IPS-NIHi7 (cell line): Measurements from ENCODE around the gene NEURL1B.
A peak's percentile ranks its signal among the peaks of the same experiment; 100 is the strongest.

ENCODE experiments used
- DNase-seq: peaks from one replicate; pipeline ENCODE4 v3.0.0; 2012; ENCODE audit warnings: mixed read lengths; ENCODE audit errors: extremely low spot score

Gene NEURL1B

DNA sequence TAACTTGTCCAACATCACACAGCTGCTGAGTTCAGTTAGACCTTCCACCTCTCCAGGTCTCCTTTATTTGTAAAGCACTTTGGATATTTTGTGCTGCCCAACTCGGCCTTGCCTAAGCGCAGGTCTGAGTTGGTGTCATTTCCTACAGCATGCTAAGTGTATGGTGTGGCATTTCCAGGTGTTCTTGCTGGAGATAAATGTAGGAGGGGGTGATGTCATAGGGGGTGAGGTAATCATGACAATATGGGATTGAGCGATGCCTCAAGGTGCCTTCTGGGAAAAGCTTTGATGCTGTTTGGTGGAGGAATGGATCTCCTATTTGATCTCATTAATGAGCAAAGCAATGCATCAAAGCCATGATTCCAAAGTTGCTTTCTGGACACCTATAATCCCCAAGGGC lies 32.3 kb upstream of the NEURL1B start:
- DNase-seq, result no peak

DNA sequence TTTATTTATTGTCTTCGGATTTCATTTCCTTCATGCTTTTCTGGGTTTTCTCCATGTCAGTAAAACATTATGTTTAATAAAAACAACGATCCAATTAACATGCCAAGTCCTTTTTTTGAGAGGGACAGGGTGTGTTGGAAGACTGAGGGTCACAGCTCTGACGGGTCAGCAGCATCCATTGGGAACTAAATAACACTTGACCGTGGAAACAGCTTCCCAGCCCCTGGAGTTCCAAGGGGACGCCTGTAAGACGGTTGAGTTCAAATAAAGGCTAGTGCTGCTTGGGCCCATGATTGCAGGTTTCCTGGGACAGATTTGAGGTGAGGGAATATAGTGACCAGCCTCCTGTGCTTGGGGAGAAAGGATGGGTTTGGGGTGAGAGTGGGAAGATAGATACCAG lies 30.4 kb upstream of the NEURL1B start:
- DNase-seq, result no peak

DNA sequence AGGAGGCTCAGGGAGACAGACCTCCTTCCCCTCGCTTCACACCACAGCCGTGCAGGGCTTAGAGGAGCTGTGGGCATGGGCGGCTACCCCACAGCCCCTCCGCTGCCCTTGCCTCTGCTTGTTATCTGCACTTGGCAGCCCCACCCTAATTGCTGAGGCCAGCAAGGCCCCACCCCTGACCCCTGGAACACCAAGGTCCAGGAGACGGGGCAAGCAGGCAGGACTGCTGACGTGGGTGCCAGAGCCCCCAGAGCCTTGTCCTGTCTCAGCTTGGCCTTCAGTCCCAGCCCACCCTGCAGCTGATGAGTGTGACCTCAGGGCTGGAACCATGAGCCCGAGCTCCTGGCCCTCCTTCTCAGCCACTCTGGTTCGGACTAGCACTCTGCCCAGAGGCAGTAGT lies 29.1 kb upstream of the NEURL1B start:
- no peak for DNase-seq

DNA sequence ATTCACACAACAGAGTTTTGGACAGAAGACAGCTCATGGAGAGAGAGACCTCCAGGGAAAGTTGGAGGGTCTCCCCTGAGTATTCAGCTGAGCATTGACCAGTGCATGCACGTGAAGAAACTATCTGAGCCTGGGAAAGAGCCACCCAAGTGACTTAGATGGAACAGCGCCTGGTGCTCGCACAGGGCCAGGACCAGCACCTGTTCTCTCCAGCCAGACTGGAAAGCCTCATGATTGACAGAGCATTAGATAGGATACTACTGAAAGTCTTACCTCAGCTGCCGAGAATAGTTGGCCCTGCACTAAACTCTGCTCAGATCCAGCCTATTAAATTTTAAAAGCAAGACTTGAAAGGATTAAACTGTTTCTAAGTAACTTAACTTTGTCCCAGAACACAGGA lies 28.3 kb upstream of the NEURL1B start:
- no peak for DNase-seq

DNA sequence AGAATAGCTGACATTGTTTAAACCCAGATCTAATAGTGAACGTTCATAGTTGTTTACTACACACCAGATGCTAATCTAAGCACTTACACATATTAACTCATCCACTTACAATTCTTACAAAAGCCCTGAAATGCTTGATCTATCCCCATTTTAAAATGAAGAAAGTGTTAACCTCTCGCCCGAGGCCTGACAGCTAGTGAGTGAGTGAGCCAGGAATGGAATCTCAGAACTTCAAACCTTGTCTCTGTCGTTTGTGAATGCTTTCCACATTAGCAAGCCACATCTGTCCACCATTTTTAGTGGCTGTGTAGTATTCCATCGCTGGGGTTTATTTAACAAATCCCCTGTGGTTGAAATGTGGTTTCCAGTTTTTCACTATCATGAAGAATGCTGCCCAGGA lies 24.9 kb upstream of the NEURL1B start:
- DNase-seq, result no peak

DNA sequence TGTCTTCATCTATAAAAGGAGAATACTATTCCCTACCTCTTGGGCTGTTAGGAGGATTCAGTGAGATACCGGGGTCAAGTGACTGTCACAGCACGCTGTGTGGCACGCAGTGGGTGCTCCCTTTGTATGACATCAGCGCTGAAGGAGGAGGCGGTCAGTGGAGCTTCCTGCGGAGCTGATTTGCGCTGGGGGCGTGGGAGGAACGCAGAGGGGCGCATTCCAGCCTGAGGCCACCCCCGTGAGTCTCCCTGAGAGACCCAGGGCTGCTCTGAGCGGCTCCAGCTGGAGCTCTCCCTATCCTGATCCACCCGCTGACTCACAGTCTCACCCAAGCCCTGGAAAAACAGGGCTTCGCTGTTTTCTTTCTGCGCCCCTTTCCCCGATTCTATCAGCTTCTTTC lies 24.3 kb upstream of the NEURL1B start:
- peak; percentile 56 for DNase-seq

DNA sequence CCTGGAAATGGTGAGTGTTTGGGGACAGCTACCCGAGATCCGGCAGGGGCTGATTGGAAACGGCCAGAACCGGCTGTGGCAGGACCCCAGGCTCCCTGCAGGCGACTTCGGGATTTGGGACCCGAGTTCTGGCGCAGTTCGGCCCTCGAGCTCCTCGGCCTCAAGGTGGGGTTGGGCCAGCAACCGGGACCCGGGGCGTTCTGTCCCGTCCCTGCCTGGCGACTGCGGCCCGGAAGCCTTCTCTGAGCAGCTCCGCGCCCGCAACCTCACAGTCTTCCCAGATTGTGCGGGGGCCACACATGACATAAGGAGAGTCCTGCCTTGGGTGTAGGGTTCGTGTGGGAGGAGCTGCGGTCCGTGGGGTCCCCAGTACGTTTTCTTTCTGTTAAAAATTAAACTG lies 23.2 kb upstream of the NEURL1B start:
- no peak for DNase-seq

DNA sequence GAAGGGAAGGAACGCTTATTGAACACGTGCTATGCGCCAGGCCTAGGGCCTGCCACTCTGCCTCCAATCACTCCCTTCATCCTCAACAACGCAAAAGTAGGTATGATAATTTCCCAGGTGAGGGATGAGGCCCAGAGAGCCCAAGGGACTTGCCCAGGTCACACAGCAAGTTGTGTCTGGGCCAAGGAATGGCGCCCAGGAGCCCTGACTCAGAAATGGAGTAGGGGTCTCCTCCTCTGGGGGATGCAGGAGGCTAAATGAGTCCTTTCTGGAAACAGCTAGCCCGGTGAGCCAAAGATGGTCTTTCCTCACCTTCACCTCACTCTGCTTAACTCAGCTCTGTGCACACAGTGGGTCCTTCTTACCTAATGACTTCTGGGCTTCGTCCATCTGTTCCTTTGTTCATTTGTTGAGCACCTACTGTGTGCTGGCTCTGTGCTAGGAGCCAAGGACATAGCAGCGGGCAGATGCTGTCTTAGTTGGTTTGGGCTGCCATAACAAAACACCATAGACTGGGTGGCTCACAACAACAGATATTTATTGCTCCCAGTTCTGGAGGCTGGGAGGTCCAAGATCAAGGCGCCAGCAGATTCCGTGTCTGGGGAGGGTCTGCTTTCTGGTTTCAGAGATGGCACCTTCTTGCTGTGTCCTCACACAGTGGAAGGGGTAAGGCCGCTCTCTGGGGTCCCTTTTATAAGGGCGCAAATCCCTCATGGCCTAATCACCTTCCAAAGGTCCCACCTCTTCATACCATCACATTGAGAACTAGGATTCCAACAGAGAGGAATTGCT lies 22.3 kb upstream of the NEURL1B start:
- no peak for DNase-seq

DNA sequence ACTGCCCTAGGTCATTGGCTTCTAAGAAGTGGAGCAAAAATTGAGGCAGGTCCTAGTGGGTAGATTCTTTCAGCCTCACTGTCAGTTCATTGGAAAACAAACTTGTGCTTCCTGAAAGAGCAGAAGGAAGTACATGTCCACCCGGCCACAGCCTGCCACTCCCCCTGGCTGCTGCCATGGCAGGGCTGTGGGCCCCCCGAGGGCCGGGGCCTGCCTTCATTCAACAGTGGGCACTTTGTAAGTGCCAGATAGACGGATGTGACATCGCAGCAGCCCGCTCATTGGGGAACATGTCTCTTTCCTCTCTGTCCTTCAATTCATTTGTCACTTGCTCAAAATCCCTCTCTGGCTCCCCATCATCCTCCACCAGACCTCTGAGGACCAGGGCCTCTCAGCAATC lies 20.6 kb upstream of the NEURL1B start:
- no peak for DNase-seq

DNA sequence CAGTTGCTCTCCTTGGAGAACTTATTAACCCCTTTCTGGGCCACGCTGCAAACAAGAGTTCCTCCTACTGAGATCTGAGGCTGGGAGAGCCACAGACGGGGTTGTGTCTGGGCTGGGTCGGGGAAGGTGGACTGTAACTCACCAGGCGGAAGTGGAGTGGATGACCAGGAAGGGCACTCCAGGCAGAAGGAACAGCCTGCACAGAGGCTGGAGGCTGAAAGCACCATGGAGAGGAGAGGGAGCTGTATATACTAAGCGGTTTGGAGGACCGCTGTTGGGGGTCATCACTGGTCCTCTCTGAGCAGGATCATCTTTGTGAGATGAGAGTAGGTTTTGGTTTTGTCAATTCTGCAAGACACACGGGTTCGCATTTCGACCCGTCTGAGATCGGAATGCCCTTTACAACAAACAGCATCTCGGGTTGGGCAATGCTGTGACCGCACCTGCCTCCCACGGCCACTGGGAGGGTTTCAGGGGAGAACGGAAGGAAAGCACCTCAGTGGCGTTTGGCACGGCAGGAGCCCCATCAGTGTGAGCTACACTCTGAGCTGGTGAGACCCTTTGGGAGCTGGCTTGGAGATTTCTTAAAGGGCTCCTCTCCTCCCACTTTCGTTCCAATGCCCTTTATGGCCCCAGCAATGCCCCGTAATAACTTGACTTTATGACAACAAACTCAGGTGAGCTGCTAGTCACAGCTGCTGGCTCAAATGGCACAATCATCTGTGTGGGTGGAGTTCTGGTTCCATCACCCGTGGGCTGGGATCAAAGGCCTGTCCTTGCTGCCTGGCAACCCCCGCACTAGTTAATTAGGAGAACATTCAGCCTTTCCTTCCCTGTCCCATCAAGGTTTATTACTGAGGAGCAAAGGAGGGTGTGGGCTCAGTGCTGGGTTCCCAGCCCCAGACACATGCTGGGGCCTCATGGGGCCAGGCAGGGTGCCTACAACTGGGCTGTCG lies 18.7 kb upstream of the NEURL1B start:
- DNase-seq, result no peak

DNA sequence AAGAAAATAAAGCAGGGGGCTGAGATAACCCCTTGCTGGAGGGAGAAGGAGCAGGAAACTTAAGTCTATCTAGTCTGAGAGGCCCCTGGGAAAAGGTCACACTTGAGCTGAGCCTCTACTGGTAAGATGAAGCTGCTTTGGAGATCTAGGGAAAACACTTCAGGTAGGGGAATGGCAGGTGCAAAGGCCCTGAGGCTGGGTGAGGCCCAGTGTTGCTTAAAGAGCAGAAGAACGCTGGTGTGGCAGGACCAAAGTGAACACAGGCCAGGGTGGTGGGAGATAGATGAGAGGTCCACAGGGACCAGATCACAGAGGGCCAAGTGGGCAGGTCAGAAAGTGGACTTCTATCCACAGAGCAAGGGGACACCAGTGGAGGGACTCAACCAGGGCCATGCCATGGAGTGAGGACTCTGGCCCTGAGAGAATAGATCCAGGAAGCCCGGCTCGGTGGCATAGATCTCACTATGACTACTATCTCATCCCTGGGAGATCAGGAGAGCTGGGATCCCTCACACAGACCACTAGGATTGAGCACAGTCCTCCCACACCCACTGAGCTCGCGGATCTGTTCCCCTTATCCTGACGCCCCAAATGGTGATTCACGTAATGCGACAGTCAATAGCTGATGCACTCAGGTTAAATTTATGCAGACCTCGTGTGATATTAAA lies 17.6 kb upstream of the NEURL1B start:
- DNase-seq, result no peak

DNA sequence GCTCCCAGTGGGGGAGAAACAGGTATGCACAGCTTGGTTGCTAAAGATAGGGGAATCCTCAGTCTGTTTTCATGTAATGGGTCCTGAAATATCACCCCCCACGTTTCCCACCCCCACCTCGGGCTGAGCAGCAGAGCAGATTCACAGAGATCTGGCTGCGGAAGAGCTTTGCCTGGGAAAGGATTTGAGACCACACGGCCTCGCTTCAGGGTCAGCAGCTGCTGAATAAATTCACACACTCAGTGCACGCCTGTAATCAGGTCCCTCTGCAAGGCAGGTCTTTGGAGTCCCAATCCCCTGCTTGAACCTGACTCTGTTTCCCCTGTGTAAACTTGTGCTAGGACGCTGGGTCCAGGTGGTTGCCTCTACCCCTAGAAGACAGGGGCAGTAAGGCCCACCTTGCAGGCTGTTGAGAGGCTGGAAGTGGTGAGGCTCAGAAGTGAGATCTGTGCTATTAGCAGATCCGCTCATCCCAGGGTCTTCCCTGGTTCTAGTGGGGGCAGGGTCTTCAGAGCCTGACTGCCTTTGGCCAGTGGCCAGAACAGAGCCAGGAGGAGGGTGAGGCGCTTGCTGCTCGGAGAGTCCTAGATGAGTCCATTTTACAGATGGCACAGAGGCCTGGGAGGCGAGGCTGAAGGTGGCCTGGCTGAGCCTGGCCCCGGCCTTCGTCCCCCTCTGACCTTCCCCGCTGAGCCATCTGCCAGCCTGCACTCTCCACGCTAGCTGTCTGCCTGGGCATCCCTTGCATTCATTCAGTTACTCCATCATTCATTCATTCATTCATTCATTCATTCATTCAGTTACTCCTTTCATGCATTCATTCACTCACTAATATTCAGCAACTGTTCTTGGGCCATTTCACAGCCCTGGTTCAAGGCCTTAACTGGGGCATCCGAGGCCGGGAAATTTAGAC lies 16.7 kb upstream of the NEURL1B start:
- no peak for DNase-seq

DNA sequence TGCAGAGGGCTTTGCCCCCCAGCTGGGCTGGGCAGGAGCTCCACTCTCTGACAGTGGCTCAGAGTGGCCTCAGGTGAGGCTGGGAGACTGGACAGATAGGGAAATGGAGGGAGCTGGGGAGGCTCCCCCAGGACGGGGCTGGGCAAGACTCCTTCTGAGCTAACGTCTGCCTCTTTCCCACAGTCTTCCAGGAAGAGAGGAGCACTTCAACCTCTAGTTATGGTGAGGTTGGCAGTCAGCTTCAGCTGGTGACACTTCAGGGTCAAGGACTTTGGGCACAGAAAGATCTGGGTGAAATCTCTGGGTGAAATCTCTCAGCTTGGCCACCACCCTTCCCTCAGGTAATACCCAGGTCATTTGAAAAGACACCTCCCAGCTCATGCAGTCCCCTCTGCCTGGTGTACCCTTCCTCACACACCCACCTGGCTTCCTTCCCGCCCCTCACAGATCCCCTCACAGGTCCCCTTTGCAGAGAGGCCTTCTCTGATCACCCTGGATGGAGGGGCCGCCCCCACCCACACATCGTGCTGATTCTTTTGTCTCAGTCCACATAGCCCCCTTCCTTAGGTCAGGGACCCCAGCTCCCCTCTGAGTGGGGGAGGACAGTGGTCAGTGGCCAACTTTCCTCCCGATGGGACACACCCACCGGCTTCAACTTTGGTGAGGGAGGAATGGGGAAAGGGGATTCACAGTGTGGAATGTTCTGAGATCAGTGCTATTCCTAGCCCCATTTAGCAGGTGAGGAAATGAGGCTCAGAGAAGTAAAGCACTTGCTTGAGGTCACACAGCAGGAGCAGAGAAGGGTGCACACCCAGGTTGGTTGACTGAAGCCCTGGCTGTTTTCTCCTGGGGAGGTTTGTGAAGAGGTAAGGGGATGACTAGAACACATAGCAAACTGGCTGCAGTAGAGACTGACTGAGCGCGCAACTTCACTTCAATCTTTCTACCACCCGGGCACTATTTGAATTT lies 15.8 kb upstream of the NEURL1B start:
- DNase-seq, result no peak

DNA sequence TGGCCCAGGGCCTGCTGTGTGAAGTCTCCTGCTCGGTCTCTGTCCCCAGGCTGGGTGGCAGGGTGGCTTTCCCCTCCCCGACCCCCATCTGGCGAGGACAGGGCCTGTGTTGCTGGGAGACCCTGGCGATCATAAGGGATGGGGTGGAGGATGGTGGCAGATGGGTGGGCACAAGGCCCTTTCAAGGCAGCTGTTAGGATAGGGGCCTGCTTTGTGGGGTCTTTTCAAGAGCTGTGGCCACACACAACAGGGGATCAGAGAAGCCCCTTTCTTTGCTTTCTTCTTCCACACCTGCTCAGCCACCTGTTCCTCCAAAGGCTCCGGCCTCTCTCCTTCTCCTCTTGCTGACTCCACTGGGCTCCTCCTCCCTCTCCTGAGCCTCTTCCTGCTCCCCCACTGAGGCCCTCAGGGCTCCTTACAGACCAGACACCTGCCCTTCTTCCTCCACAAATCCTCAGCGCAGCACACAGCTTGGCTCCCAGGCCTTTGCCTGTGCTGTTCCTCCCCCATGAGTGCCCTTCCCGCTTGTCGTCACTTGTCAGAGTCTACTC lies 15.0 kb upstream of the NEURL1B start:
- peak; percentile 28 for DNase-seq

DNA sequence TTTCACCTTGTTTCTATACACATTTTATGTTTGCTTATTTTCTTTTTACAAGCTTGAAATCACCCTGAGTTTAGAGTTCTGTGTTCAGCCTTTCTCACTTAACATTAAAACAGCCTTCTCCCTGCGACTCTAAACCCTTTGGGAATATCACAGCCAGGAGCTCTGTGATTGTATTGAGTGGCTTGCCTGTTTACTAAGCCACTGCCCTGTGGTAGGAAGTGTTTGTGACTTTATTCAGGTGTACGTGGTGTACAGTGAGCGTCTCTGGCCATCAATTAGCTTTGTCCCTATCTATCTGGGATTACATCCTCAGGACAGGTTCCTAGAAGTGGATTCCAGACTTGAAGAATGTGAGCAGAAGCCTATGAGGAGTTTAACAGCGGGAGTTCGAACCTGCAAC lies 11.0 kb upstream of the NEURL1B start:
- DNase-seq, result no peak

DNA sequence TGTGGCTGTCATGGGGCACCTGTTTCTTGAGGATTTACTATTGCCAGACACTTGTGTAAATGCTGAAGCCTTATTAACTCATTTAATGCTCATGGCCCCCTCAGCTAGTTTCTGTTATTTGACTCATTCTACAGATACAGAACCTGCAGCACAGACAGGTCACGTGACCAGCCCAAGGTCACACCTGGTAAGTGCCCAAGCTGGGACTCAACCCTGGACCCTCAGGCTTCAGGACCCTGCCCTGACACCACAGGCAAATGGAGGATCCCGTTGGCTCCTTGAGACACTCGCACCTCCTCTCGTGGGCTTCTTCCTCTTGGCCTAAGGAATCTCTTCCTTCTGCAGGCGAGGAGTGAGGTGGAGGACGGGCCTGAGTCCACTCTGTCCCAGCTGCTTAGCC lies 10.6 kb upstream of the NEURL1B start:
- no peak for DNase-seq

DNA sequence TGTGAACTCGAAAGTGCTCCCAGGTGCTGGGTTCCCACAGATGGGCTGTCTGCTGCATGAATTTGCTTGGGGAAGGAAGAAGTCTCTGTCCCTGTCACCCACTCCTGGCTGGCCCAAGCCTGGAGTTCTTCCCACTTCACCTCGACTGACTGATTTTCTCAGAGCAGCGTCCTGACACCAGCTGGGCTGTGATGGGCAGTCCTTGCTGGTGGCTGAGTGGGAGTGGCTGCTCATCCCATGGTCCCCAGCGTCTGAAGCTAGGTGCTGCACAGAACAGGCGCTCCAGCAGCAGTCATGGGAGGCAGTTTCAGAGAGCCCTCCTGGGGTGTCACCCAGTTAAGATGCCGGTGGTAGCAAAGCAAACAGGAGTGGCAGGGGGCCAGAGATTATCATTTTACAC lies 10.1 kb upstream of the NEURL1B start:
- no peak for DNase-seq

DNA sequence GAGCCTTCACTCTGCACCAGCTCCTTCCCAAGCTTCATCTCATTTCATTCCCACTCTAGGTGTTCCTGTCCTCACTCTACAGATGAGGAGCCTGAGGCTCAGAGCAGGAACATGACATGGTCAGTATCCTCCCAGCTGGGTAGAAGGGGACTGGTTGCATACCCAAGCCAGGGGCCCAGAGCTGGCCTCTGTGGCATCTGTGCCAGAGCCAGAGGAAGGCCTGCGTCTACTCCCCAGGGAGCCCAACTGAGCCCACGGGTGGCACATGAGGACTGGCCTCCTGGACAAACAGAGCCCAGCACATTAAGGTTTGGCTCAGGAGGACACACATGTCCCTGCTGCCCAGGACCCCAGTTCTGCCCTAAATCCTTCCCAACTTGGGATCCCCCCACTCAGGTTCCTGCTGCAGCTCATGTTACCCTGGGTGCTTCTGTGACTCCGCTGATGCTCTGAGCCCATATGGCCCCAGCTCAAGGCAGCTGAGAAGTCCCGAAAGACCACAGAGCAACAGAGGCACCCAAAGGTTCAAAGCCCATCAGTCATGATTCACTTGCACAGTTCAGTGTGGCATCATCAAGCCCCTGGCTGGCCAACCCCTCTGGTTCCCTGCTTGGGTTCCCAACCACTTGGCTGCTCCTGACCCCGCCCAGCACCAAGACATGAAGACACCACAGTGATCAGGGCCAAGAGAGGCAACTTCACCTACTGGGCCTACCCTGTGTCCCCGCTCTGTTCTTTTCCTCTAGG lies 8.5 kb upstream of the NEURL1B start:
- no peak for DNase-seq

DNA sequence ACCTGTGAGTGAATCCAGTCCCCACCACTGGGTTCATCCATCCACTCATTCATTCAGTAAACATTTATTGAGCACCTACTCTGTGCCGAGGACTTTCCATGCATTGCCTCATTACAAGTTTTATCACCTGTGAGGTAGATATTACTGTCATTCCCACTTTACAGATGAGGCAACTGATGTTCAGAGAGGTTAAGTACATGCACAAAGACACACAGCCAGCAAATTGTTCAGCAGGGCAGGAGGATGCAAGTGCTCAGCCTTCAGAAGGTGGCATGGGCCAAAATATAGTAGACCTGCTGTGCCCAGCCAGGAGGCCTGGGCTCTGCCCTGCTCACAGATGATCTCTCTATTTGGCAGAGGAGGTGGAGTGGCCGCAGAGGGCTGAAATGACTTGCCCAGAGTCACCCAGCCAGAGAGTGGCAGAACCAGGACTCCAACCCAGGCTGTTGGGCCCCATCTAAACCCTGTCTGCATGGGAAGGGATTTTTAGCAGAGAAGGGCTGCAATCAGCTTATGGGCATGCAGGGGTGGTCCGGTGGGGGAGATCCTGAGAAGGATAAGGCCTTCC lies 7.6 kb upstream of the NEURL1B start:
- no peak for DNase-seq
